ENCODE data around the gene SDHB.

SDHB gene

GRCh38 chr1:17095141-17095540 is 41.3 kb upstream of the SDHB start:
- Histone ChIP-seq H3K27me3 (ENCODE audit: low read depth, low read length) (no peaks in the 10 kb centered on the region), H3K4me3 (ENCODE audit: low read length) (no peak overlapping the region), H3K36me3 (replicated peaks; ENCODE audit: low read depth, low read length) (no peaks in the 10 kb centered on the region), H3K4me1 (ENCODE audit: low read length) (peaks cover 8% of the 10 kb centered on the region), H3K9ac (ENCODE audit: low read length) (no peak overlapping the region), H3K9me3 (ENCODE audit: insufficient read depth, low read length) (no peaks in the 10 kb centered on the region), H3K27ac (ENCODE audit: low read length) (no peak overlapping the region), H4K20me1 (ENCODE audit: insufficient read depth, low read length) (no peaks in the 10 kb centered on the region), H3K4me2 (ENCODE audit: low read length) (0 out of 2 replicates have a peak overlapping the region, but pooled peaks have one; percentile 17), H2AFZ (ENCODE audit: low read depth, low read length) (no peak overlapping the region), H3K79me2 (ENCODE audit: low read length) (no peaks in the 10 kb centered on the region)
- no peak for TF ChIP-seq CTCF (IDR thresholded peaks at IDR 0.05; ENCODE audit: low read depth, low read length)
- no peak for TF ChIP-seq EZH2phosphoT487 (IDR thresholded peaks at IDR 0.05; ENCODE audit: low read depth)

GRCh38 chr1:17094664-17095063 is 40.8 kb upstream of the SDHB start:
- Histone ChIP-seq H3K27me3 (ENCODE audit: low read depth, low read length) (no peaks in the 10 kb centered on the region), H3K4me1 (ENCODE audit: low read length) (peaks cover 8% of the 10 kb centered on the region), H3K4me2 (ENCODE audit: low read length) (peak overlapping the region; percentile 17; the same call in 1 of the 2 replicates), H3K9me3 (ENCODE audit: insufficient read depth, low read length) (no peaks in the 10 kb centered on the region), H3K9ac (ENCODE audit: low read length) (no peak overlapping the region), H3K36me3 (replicated peaks; ENCODE audit: low read depth, low read length) (no peaks in the 10 kb centered on the region), H4K20me1 (ENCODE audit: insufficient read depth, low read length) (no peaks in the 10 kb centered on the region), H2AFZ (ENCODE audit: low read depth, low read length) (no peak overlapping the region), H3K79me2 (ENCODE audit: low read length) (no peaks in the 10 kb centered on the region), H3K27ac (ENCODE audit: low read length) (no peak overlapping the region), H3K4me3 (ENCODE audit: low read length) (no peak overlapping the region)
- TF ChIP-seq EZH2phosphoT487 (IDR thresholded peaks at IDR 0.05; ENCODE audit: low read depth), result no peak
- no peak for TF ChIP-seq CTCF (IDR thresholded peaks at IDR 0.05; ENCODE audit: low read depth, low read length)

GRCh38 chr1:17093822-17094393 is 40.1 kb upstream of the SDHB start:
- Histone ChIP-seq H3K9me3 (ENCODE audit: insufficient read depth, low read length) (no peaks in the 10 kb centered on the region), H3K4me2 (ENCODE audit: low read length) (no peak overlapping the region)

GRCh38 chr1:17091252-17091651 is 37.4 kb upstream of the SDHB start:
- Histone ChIP-seq H3K9me3 (ENCODE audit: insufficient read depth, low read length) (no peaks in the 10 kb centered on the region), H3K4me2 (ENCODE audit: low read length) (no peak overlapping the region), H3K9ac (ENCODE audit: low read length) (no peak overlapping the region), H4K20me1 (ENCODE audit: insufficient read depth, low read length) (no peaks in the 10 kb centered on the region), H3K36me3 (replicated peaks; ENCODE audit: low read depth, low read length) (no peaks in the 10 kb centered on the region), H3K27me3 (ENCODE audit: low read depth, low read length) (no peaks in the 10 kb centered on the region), H3K27ac (ENCODE audit: low read length) (no peak overlapping the region), H2AFZ (ENCODE audit: low read depth, low read length) (no peak overlapping the region), H3K4me1 (ENCODE audit: low read length) (peaks cover 8% of the 10 kb centered on the region), H3K79me2 (ENCODE audit: low read length) (no peaks in the 10 kb centered on the region), H3K4me3 (ENCODE audit: low read length) (no peak overlapping the region)
- TF ChIP-seq EZH2phosphoT487 (IDR thresholded peaks at IDR 0.05; ENCODE audit: low read depth) (no peak), CTCF (IDR thresholded peaks at IDR 0.05; ENCODE audit: low read depth, low read length) (no peak)

More at GRCh38 chr1:17093822-17094393, 40.1 kb upstream of the SDHB start:
- TF ChIP-seq EZH2phosphoT487 (IDR thresholded peaks at IDR 0.05; ENCODE audit: low read depth) (no peak), CTCF (IDR thresholded peaks at IDR 0.05; ENCODE audit: low read depth, low read length) (no peak)
- no peak overlapping the region for H3K4me3 ChIP-seq (ENCODE audit: low read length)
- H3K9ac ChIP-seq (ENCODE audit: low read length), result no peak overlapping the region
- H4K20me1 ChIP-seq (ENCODE audit: insufficient read depth, low read length), result no peaks in the 10 kb centered on the region
- H3K27me3 ChIP-seq (ENCODE audit: low read depth, low read length), result no peaks in the 10 kb centered on the region
- peaks cover 8% of the 10 kb centered on the region for H3K4me1 ChIP-seq (ENCODE audit: low read length)
- no peaks in the 10 kb centered on the region for H3K36me3 ChIP-seq (replicated peaks; ENCODE audit: low read depth, low read length)
- H2AFZ ChIP-seq (ENCODE audit: low read depth, low read length), result no peak overlapping the region
- no peak overlapping the region for H3K27ac ChIP-seq (ENCODE audit: low read length)
- H3K79me2 ChIP-seq (ENCODE audit: low read length), result no peaks in the 10 kb centered on the region

All from OCI-LY3 (cell line).